ENCODE results near the gene ACADS. TPM values are rescaled to one million over a fixed set of nuclear protein-coding genes. Genes with fewer than 3 reads are reported as not detected.

The ACADS gene
- polyA plus RNA-seq, 1 experiment = 4.0 TPM

DNA sequence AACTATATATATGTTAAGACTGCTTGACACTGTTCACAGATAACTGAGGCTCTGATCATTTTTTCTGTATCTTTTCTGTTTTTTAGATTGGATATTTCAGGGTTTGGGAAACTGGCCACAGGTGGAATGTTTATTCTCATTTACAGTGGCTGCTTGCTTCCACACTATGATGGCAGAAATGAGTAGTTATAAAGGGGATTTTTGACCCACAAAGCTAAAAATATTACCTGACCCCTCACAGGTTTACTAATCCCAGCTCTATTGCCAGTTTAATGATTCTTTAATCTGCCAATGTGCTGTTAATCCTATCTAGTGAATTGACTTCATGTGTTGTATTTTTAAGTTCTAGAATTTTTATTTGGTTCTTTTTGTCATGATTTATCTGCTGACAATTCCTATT, 29.6 kb downstream of the ACADS start:
- TF ChIP-seq, protein P1, sequence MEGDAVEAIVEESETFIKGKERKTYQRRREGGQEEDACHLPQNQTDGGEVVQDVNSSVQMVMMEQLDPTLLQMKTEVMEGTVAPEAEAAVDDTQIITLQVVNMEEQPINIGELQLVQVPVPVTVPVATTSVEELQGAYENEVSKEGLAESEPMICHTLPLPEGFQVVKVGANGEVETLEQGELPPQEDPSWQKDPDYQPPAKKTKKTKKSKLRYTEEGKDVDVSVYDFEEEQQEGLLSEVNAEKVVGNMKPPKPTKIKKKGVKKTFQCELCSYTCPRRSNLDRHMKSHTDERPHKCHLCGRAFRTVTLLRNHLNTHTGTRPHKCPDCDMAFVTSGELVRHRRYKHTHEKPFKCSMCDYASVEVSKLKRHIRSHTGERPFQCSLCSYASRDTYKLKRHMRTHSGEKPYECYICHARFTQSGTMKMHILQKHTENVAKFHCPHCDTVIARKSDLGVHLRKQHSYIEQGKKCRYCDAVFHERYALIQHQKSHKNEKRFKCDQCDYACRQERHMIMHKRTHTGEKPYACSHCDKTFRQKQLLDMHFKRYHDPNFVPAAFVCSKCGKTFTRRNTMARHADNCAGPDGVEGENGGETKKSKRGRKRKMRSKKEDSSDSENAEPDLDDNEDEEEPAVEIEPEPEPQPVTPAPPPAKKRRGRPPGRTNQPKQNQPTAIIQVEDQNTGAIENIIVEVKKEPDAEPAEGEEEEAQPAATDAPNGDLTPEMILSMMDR (IDR thresholded peaks at IDR 0.05; ENCODE audit: low read depth, low read length) = no peak
- POLR2A ChIA-PET = no interaction called here
- Histone ChIP-seq H3K27ac (ENCODE audit: low read depth, low read length) (no peak overlapping the region), H3K27me3 (ENCODE audit: control insufficient read depth, insufficient read depth, low read length) (peaks cover 3% of the 10 kb centered on the region), H3K9me3 (ENCODE audit: control insufficient read depth, insufficient read depth, low read length) (peaks cover 5% of the 10 kb centered on the region), H3K4me3 (ENCODE audit: low read depth, low read length) (no peak overlapping the region)
- DNase-seq (ENCODE audit: low read depth, low spot score) = no peak
- CTCF ChIA-PET = no interaction called here

DNA sequence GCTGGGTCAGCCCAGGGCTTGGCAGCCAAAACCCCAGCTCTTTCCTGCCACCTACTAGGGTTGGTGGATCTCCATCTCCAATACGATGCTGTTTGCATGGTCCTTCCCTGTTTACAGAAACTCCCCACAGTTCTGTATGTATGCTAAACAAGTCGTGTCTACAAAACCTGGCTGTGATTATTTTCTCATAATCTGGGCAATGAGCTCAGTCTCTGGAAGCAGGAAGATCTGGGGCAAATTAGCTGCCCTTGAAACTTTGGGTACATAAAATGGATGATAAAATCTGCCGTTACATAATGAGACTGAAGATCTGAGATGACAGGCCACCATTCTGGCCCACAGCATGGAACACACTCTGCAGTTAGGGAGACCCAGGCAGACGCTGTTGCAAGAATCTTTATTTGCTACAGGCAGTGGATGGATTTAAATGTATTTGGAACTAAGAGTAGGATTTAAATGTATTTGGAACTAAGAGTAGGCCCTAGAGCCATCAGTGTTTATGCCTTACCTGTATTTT, 31.7 kb downstream of the ACADS start:
- H3K4me3 ChIP-seq (ENCODE audit: low read depth, low read length) = no peak overlapping the region
- DNase-seq (ENCODE audit: low read depth, low spot score) = no peak
- POLR2A ChIA-PET = interaction anchor here (0.7 kb wide), 1 partner anchor 390 kb away, joined by 5 read pairs; no protein-coding TSS in a partner anchor
- CTCF ChIA-PET = interaction anchor here (0.6 to 1.1 kb wide), 2 partner anchors 32 to 215 kb away, joined by 4 read pairs; no protein-coding TSS in a partner anchor
- no peaks in the 10 kb centered on the region for H3K27me3 ChIP-seq (ENCODE audit: control insufficient read depth, insufficient read depth, low read length)
- H3K9me3 ChIP-seq (ENCODE audit: control insufficient read depth, insufficient read depth, low read length) = peaks cover 5% of the 10 kb centered on the region
- TF ChIP-seq, protein P1 (IDR thresholded peaks at IDR 0.05; ENCODE audit: low read depth, low read length) = no peak
- H3K27ac ChIP-seq (ENCODE audit: low read depth, low read length) = no peak overlapping the region

DNA sequence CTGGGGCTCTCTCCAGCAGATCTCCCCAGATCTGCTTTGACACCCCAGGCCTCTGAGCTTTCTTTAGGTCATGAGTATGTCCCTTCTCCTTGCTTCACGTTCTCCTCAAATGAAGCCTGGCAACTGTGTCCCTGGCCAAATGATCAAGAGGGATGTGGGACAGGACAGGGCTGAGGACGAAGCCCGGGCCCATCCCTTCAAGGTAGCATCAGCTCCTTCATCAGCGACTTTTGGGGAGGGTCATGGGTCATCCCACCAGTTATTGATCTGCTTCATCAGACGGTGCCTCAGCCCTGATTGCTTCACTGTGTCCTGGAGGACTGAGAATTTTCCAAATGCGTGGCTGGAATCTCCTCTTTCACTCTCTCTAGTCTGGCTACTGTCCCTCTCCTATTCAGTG, 32.3 kb downstream of the ACADS start:
- Histone ChIP-seq H3K27me3 (ENCODE audit: control insufficient read depth, insufficient read depth, low read length) (no peaks in the 10 kb centered on the region), H3K9me3 (ENCODE audit: control insufficient read depth, insufficient read depth, low read length) (peaks cover 5% of the 10 kb centered on the region), H3K4me3 (ENCODE audit: low read depth, low read length) (no peak overlapping the region), H3K27ac (ENCODE audit: low read depth, low read length) (no peak overlapping the region)
- TF ChIP-seq, protein P1 (IDR thresholded peaks at IDR 0.05; ENCODE audit: low read depth, low read length) = no peak
- no peak for DNase-seq (ENCODE audit: low read depth, low spot score)
- POLR2A ChIA-PET = interaction anchor here (0.7 kb wide), 1 partner anchor 390 kb away, joined by 5 read pairs; no protein-coding TSS in a partner anchor
- CTCF ChIA-PET = interaction anchor here (1.2 kb wide), 1 partner anchor 109 kb away, joined by 3 read pairs; no protein-coding TSS in a partner anchor

DNA sequence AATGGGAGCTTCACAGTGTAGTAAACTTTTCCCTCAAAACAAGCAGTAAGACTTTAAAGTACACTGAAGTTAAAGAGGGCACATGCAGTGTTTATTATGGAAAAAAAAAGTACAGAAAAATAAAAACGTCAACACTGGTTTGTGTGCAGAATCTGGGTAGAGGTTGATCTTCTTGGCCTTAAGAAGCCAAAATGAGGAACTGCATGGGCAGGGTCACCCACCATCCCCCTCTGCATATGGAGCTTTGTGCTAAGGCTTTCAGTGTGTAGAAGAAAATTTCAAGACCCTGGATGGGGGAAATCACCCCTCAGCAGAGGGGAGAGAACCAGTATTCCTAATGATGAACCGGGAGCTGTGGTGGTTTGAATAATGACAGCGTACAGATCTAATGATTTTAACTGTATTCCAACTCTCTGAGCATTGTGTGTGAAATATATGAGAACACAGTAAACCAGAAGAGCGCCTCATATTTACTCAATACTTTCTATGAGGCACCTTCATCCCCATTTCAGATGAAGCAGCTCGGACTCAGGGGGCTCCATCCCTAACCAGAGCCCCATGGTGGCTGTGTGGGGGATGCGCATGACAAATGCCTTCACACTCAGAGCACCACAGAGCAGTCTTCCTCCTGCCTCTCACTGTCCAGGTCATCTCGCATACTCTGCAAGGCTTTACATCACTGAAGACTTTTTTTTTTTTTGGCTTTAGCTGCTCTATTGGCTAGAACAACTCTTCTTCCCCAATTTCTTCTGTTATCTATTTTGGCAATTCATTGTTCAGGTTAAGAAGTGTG, 33.4 kb downstream of the ACADS start:
- POLR2A ChIA-PET = no interaction called here
- no peak overlapping the region for H3K27ac ChIP-seq (ENCODE audit: low read depth, low read length)
- H3K9me3 ChIP-seq (ENCODE audit: control insufficient read depth, insufficient read depth, low read length) = peaks cover 5% of the 10 kb centered on the region
- no peak for DNase-seq (ENCODE audit: low read depth, low spot score)
- CTCF ChIA-PET = interaction anchor here (1.2 kb wide), 1 partner anchor 110 kb away, joined by 3 read pairs; no protein-coding TSS in a partner anchor
- H3K27me3 ChIP-seq (ENCODE audit: control insufficient read depth, insufficient read depth, low read length) = no peaks in the 10 kb centered on the region
- no peak overlapping the region for H3K4me3 ChIP-seq (ENCODE audit: low read depth, low read length)
- TF ChIP-seq, protein P1 (IDR thresholded peaks at IDR 0.05; ENCODE audit: low read depth, low read length) = no peak
